BLaER1 treated with 17β-estradiol and CSF1 and Interleukin-3, amounts not matched to agents 10 nM and 100 nM (cell line): Measurements from ENCODE around the gene RGS7.

Experiments used
- H3K27ac ChIP-seq, 11 experiments: shearing (Covaris generic); formaldehyde crosslinking; 2 replicates each; pipeline ENCODE4 v1.8.1; 2022
- H3K27me3 ChIP-seq, 11 experiments: shearing (Covaris generic); formaldehyde crosslinking; 2 replicates each; pipeline ENCODE4 v1.8.1; 2022
- H3K36me3 ChIP-seq, 11 experiments: shearing (Covaris generic); formaldehyde crosslinking; 2 replicates each; pipeline ENCODE4 v1.8.1; 2022
- H3K4me1 ChIP-seq, 10 experiments: shearing (Covaris generic); formaldehyde crosslinking; 2 replicates each; pipeline ENCODE4 v1.8.1; 2022
- H3K4me2 ChIP-seq, 11 experiments: shearing (Covaris generic); formaldehyde crosslinking; 2 replicates each; pipeline ENCODE4 v1.8.1; 2022
- H3K4me3 ChIP-seq, 10 experiments: shearing (Covaris generic); formaldehyde crosslinking; 2 replicates each; pipeline ENCODE4 v1.8.1; 2022
- H3K9ac ChIP-seq, 11 experiments: shearing (Covaris generic); formaldehyde crosslinking; 2 replicates each; pipeline ENCODE4 v1.8.1; 2022
- H3K9me3 ChIP-seq, 11 experiments: shearing (Covaris generic); formaldehyde crosslinking; replicated peaks in 1 of 11; 2 replicates each; pipeline ENCODE4 v1.8.1; 2022
- H4K20me1 ChIP-seq, 11 experiments: shearing (Covaris generic); formaldehyde crosslinking; 2 replicates each; pipeline ENCODE4 v1.8.1; 2022
- Cebpa-rat ChIP-seq, 11 experiments: shearing (Covaris generic); IDR thresholded peaks; 2 replicates each; pipeline ENCODE4 v1.8.1; 2022

RGS7 gene

GRCh38 chr1:240804475-240804874 lies 552.5 kb downstream of the RGS7 start:
- no peak overlapping the region for H3K4me3 ChIP-seq
- H3K36me3 ChIP-seq = no peaks in the 10 kb centered on the region
- no peak overlapping the region for H3K9ac ChIP-seq
- no peaks in the 10 kb centered on the region for H3K4me1 ChIP-seq
- H3K27ac ChIP-seq = no peak overlapping the region
- no peaks in the 10 kb centered on the region for H3K27me3 ChIP-seq
- no peaks in the 10 kb centered on the region for H3K9me3 ChIP-seq
- no peak for TF ChIP-seq Cebpa-rat (IDR thresholded peaks at IDR 0.05)
- H3K4me2 ChIP-seq = no peak overlapping the region
- no peaks in the 10 kb centered on the region for H4K20me1 ChIP-seq

- Histone ChIP-seq H3K4me1 (no peaks in the 10 kb centered on the region), H3K27ac (no peak overlapping the region), H3K9ac (no peak overlapping the region), H3K36me3 (no peaks in the 10 kb centered on the region), H3K9me3 (no peaks in the 10 kb centered on the region), H3K4me3 (no peak overlapping the region), H4K20me1 (no peaks in the 10 kb centered on the region), H3K27me3 (no peaks in the 10 kb centered on the region), H3K4me2 (no peak overlapping the region)
- no peak for TF ChIP-seq Cebpa-rat (IDR thresholded peaks at IDR 0.05)
Observed at GRCh38 chr1:240803151-240803550, 553.9 kb downstream of the RGS7 start.

- Histone ChIP-seq H3K27me3 (no peaks in the 10 kb centered on the region), H3K9me3 (no peaks in the 10 kb centered on the region), H4K20me1 (no peaks in the 10 kb centered on the region), H3K4me1 (no peaks in the 10 kb centered on the region), H3K4me3 (no peak overlapping the region), H3K4me2 (no peak overlapping the region), H3K27ac (no peak overlapping the region), H3K36me3 (no peaks in the 10 kb centered on the region), H3K9ac (no peak overlapping the region)
- TF ChIP-seq Cebpa-rat (IDR thresholded peaks at IDR 0.05) = no peak
Observed at GRCh38 chr1:240802271-240802670, 554.7 kb downstream of the RGS7 start.

DNA sequence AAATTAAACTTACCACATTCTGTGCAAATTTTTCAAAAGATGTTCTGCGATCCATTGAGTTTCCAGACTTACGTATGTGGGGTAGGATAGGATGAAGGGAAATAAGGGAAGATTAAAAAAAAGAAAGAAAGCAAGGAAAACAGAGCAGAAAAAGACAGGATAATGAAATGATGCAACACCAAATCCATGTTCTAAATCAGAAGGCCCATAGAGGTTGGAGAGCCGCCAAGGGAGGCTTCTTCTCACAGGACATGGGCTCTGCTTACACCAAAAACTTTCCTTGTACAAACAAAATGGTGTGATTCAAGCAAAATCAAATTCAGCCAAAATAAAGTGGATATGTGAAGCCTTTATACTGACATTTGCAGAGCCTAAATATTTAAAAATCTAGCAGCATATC lies 555.6 kb downstream of the RGS7 start:
- no peak overlapping the region for H3K9ac ChIP-seq
- H3K4me1 ChIP-seq = no peaks in the 10 kb centered on the region
- H4K20me1 ChIP-seq = no peaks in the 10 kb centered on the region
- H3K27me3 ChIP-seq = no peaks in the 10 kb centered on the region
- H3K27ac ChIP-seq = no peak overlapping the region
- no peaks in the 10 kb centered on the region for H3K36me3 ChIP-seq
- no peak for TF ChIP-seq Cebpa-rat (IDR thresholded peaks at IDR 0.05)
- H3K9me3 ChIP-seq = no peaks in the 10 kb centered on the region
- H3K4me3 ChIP-seq = no peak overlapping the region
- H3K4me2 ChIP-seq = no peak overlapping the region

- Histone ChIP-seq H3K4me2 (no peak overlapping the region), H3K36me3 (no peaks in the 10 kb centered on the region), H3K27me3 (no peaks in the 10 kb centered on the region), H3K27ac (no peak overlapping the region), H4K20me1 (no peaks in the 10 kb centered on the region), H3K9ac (no peak overlapping the region), H3K4me1 (no peaks in the 10 kb centered on the region), H3K9me3 (no peaks in the 10 kb centered on the region), H3K4me3 (no peak overlapping the region)
- TF ChIP-seq Cebpa-rat (IDR thresholded peaks at IDR 0.05) = no peak
Observed at GRCh38 chr1:240800291-240800690, 556.7 kb downstream of the RGS7 start.

GRCh38 chr1:240797050-240797449 lies 560.0 kb downstream of the RGS7 start:
- Histone ChIP-seq H3K4me2 (no peak overlapping the region), H3K4me1 (no peaks in the 10 kb centered on the region), H3K27ac (no peak overlapping the region), H3K36me3 (no peaks in the 10 kb centered on the region), H3K9ac (no peak overlapping the region), H4K20me1 (no peaks in the 10 kb centered on the region), H3K4me3 (no peak overlapping the region), H3K9me3 (no peaks in the 10 kb centered on the region), H3K27me3 (no peaks in the 10 kb centered on the region)
- TF ChIP-seq Cebpa-rat (IDR thresholded peaks at IDR 0.05) = no peak

GRCh38 chr1:240794046-240794843 lies 562.8 kb downstream of the RGS7 start:
- H3K36me3 ChIP-seq = no peaks in the 10 kb centered on the region
- H3K4me1 ChIP-seq = no peaks in the 10 kb centered on the region
- no peaks in the 10 kb centered on the region for H3K9me3 ChIP-seq
- H3K9ac ChIP-seq = no peak overlapping the region
- TF ChIP-seq Cebpa-rat (IDR thresholded peaks at IDR 0.05) = no peak
- no peak overlapping the region for H3K4me2 ChIP-seq
- H4K20me1 ChIP-seq = no peaks in the 10 kb centered on the region
- H3K27me3 ChIP-seq = no peaks in the 10 kb centered on the region
- H3K27ac ChIP-seq = no peak overlapping the region
- no peak overlapping the region for H3K4me3 ChIP-seq

DNA sequence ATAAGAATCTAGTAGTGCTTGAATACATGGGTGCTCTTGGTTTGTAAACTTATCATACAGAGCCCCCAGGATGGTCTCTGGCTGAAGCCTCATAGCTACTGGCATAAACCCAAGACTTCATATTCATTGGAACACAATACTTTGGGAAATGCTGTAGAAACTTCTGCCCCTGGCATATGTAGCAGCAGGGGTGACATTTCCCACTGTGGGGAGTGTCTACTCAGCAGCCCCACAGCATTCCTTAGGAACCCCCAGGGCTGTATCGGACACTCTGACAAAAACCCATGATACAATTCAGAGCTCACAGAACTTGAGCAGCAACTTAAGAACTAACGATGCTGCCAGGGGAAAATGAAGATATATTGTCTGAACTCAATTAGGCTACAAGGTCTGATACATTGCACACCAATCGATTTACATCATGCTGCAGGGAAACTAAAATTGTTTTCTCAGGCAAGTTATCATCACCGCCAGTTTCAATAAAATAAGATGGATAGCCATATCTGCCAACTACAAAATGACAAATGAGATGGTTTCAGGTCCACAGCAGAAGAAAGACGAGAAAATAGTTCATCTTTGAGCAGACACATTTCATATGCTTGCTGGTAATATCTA lies 564.0 kb downstream of the RGS7 start:
- Histone ChIP-seq H3K36me3 (no peaks in the 10 kb centered on the region), H3K9me3 (no peaks in the 10 kb centered on the region), H3K9ac (no peak overlapping the region), H3K4me1 (no peaks in the 10 kb centered on the region), H3K27ac (no peak overlapping the region), H3K4me2 (no peak overlapping the region), H3K4me3 (no peak overlapping the region), H4K20me1 (no peaks in the 10 kb centered on the region), H3K27me3 (no peaks in the 10 kb centered on the region)
- no peak for TF ChIP-seq Cebpa-rat (IDR thresholded peaks at IDR 0.05)

DNA sequence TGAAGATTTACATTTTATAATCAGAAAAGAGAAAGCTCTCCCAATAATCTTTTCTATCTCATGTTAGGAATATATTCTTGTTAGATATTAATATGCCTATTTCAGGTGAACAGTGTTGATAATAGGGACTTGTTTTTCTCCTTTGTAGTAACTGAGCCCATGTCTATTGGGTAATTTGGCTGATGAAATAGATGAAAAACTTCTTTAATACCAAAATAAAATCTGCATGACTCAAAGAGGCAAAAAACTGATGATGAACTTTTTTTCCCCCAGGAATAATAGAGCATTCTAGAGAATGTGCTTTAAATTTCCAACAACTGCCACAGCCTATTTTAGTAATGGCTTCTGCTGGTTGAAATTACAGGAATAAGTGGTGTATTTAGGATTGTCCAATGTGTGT lies 566.1 kb downstream of the RGS7 start:
- TF ChIP-seq Cebpa-rat (IDR thresholded peaks at IDR 0.05) = no peak
- Histone ChIP-seq H3K4me2 (no peak overlapping the region), H3K9me3 (no peaks in the 10 kb centered on the region), H3K27ac (no peak overlapping the region), H3K4me3 (no peak overlapping the region), H3K27me3 (no peaks in the 10 kb centered on the region), H3K36me3 (no peaks in the 10 kb centered on the region), H4K20me1 (no peaks in the 10 kb centered on the region), H3K4me1 (no peaks in the 10 kb centered on the region), H3K9ac (no peak overlapping the region)

GRCh38 chr1:240786880-240787279 lies 570.1 kb downstream of the RGS7 start:
- H3K4me2 ChIP-seq = no peak overlapping the region
- H3K36me3 ChIP-seq = no peaks in the 10 kb centered on the region
- H3K4me3 ChIP-seq = no peak overlapping the region
- no peak overlapping the region for H3K9ac ChIP-seq
- H3K27me3 ChIP-seq = no peaks in the 10 kb centered on the region
- H3K4me1 ChIP-seq = no peaks in the 10 kb centered on the region
- no peak for TF ChIP-seq Cebpa-rat (IDR thresholded peaks at IDR 0.05)
- H4K20me1 ChIP-seq = no peaks in the 10 kb centered on the region
- H3K27ac ChIP-seq = no peak overlapping the region
- no peaks in the 10 kb centered on the region for H3K9me3 ChIP-seq
